GM18498 (cell line): ENCODE data around the gene SDHA.
"Not testable (repeated sequence)": the region's sequence is repeated elsewhere in the genome, so short reads cannot be mapped to it uniquely, and the experiment has no call there.

Experiments
- ATAC-seq: cut with Tn5 transposase; IDR thresholded peaks from one replicate; pipeline ENCODE4 v1.9.1; 2021; ENCODE audit warnings: mild to moderate bottlenecking, moderate library complexity; ENCODE audit not compliant: unreplicated experiment

SDHA gene

DNA sequence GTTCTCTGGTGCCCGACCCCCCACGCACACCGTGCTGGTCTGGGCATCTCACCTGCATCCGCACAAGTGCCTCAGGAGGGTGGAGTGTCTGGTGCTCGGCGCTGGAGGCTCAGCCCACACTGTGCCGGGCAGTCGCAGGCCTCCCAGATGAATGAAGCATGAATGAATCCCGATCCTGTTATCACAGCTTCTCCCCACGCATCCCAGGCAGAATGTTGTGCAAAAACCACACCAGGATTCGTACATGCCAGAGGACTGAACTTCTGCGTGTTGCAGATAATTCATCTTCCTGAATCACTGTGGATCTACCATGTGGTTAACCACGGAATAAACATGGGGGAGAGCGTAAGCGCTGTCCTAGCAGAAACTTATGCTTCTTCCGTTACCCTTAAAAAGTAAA, 78.8 kb downstream of the SDHA start:
- ATAC-seq, result not testable (repeated sequence)

DNA sequence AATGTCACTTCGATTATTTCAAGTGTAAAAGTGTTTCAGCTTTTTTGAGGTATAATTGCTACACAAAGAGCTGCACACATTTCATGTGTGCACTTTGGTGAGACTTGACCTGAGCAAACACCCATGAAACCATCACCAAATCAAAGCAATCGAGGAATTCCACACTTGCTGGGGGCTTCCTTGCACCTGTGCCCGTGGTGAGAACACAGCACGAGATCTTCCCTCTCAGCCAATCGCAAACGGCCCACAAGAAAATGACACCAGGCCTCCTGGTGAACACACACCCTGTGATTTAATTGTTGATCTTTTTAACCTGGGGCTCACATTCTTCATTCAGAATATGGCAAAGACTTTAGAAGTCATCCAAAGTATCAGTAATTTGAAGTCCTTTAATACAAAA, 79.3 kb downstream of the SDHA start:
- not testable (repeated sequence) for ATAC-seq

- not testable (repeated sequence) for ATAC-seq
Observed at GRCh38 chr5:297991-298736, 80.0 kb downstream of the SDHA start.

- no peak for ATAC-seq
Observed at GRCh38 chr5:298737-299125, 80.6 kb downstream of the SDHA start.

DNA sequence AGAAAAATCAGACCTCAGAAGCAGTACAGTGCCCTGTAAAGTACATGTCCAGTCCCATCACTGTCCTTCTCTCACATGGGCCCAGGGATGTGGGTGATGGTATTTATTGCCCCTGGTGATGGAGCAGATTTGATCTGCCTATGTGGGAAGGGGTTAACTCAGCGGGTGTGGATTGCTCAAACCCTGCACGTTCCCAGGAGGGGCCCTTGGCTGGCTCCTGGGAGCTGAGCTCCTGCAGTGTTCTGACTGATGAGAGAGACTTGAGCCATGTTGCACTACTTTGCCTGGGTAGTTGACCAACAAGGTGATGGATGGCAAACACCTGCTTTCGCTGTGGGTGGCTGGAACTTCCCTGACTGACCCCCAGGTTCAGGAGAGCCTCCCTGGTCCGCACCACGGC, 81.8 kb downstream of the SDHA start:
- not testable (repeated sequence) for ATAC-seq

- ATAC-seq, result not testable (repeated sequence)
Observed at GRCh38 chr5:300691-301435, 82.7 kb downstream of the SDHA start.

DNA sequence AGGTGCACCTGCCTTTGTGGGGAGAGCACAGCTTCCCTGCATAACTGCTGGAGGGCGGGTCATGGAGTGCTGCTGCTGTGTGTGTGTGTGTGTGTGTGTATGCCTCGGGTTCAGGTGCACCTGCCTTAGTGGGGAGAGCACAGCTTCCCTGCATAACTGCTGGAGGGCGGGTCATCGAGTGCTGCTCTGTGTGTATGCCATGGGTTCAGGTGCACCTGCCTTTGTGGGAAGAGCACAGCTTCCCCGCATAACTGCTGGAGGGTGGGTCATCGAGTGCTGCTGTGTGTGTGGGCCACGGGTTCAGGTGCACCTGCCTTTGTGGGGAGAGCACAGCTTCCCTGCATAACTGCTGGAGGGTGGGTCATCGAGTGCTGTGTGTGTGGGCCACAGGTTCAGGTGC, 84.3 kb downstream of the SDHA start:
- ATAC-seq, result not testable (repeated sequence)

GRCh38 chr5:302966-303365, 84.8 kb downstream of the SDHA start:
- no peak for ATAC-seq

GRCh38 chr5:303741-304140, 85.6 kb downstream of the SDHA start:
- not testable (repeated sequence) for ATAC-seq

- ATAC-seq, result no peak
Observed at GRCh38 chr5:305050-305449, 86.9 kb downstream of the SDHA start.

GRCh38 chr5:305459-305858, 87.3 kb downstream of the SDHA start:
- ATAC-seq, result no peak

DNA sequence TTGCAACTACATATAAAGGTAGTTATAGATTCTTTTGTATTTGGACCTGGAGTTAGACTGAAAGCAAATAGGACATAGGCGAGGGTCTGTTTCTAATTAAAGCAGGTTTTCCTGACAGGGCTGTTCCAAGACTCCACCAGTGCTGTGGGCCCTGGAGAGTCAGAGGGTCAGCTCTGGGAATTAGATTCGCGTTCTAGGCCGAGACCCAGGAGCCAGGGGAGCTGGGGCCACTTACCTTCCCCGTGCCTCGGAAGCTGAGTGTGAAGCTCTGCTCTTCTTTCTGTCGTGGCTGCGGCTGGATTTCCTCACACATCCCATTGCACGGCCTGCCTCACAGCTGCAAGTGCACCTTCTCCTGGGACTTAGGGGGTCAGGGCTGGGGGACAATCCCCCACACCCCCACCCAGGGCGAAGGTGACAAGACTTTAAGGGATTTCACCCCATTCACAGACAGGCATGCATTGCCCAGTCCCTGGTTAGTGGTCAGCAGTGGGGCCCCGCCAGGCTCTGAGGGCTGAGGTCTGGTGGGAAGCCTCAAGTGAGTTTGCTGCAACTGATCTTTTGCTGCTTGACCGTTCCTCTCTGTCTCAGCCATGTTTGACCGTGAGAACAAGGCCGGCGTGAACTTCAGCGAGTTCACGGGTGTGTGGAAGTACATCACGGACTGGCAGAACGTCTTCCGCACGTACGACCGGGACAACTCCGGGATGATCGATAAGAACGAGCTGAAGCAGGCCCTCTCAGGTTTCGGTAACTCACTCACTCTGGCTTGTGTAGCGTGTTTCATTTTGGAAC, 88.1 kb downstream of the SDHA start:
- ATAC-seq, result no peak
